NK-92 (cell line): ENCODE results near the gene NTN1.

Experiments used
- DNase-seq: peaks from one replicate; lab custom pipeline; 2025; ENCODE audit not compliant: unreplicated experiment; lab: John Stamatoyannopoulos, UW

NTN1 gene

DNA sequence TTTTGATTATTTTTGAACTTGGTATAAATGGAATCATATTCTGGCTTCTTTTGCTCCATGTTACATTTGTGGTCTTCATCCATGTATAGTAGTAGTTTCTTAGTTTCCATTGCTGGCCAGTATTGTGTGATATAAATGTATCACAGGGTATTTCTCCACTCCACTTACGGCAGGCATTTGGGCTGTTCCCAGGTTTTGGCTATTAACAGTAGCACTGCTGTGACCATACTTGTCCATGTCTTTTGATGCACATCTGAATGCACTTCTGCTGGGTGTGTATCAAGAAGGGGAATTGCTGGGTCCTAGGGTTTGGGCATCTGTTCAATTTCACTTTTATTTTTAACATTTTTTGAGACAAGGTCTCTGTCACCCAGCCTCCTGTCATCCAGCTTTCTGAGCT, 13.9 kb downstream of the NTN1 start:
- no peak for DNase-seq

DNA sequence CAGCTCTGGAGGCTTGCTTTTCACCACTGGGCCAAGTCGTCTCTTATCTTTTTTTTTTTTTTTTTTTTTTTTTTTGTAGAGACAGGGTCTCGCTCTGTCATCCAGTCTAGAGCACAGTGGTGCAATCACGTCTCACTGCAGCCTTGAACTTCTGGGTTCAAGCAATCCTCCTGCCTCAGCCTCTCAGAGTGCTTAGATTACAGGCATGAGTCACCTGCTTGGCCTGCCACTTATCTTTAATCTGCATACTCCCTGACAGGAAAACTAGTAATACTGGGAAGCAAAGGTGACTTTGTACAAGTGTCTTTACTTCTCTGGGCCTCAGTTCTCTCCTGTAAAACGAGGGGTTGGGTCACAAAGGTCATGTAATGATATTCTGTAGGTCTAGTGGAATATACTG, 15.0 kb downstream of the NTN1 start:
- DNase-seq = no peak

DNA sequence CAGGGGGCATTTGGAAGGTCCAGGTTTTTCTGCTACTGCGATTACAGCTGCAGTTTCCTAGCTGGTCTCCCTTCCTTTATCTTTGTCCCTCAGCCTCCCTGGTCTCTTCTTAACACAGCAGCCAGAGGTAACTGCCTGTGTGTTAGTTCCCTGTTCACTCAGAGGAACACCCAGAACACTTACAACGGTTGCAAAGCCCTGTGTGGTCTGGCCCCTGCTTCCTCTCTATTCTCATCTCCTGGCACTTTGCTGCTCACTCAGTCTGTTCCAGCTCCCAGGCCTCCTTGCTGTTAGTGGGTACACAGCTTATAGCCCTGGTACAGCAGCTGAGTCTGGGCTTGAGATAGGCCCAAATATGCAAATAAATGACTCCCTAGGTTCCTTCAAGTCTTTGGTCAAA, 16.4 kb downstream of the NTN1 start:
- no peak for DNase-seq

DNA sequence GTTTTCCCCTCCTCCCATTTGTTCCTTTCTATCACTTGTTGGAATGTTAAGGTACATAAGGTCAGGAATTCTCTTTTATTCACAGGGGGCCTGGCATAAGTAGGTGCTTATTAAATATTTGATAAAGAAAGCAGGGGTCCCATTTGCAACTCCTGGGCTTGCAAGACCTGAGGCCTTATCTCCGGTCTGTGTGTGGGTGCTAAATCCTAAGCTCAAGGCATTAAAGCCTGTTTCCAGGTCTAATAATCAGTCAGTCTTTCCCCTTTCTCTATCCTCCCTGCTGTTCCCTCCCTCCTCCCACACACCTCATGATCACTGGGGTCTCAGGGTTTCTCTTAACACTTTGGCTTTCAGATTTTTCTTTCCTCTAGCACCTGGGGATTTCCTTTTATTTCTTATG, 17.1 kb downstream of the NTN1 start:
- DNase-seq = no peak

DNA sequence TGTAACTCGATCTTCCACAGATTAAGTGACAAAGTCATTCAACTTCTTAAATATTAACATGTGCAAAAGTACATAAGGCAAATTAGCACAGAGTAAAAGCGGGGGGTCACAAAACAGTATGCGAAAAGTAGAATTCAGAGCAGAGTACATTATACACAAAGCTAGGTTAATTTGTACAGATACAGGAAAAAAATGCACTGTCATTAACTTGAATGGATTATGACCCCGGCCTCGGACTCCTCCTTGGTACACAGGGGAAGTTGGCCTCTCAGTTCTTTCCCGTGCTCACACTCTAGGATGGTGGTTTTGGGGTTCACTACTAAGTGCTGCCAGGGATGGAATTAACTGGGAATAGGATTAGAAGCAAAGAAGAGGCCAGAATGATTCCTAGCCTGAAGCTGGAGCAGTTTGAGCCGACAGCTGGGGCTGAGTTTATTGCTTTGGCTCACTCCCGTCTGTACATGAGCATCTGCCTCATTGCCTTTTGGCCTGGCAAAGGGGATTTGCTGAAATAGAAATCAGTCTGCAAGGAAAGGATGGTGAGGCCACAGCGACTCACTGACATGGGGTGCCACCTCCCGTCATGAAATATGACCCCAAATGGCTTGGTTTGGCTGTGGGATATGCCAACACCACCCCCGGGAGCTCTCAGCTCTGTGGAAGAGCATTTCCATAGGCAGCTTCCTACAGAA, 23.6 kb downstream of the NTN1 start:
- DNase-seq = no peak

DNA sequence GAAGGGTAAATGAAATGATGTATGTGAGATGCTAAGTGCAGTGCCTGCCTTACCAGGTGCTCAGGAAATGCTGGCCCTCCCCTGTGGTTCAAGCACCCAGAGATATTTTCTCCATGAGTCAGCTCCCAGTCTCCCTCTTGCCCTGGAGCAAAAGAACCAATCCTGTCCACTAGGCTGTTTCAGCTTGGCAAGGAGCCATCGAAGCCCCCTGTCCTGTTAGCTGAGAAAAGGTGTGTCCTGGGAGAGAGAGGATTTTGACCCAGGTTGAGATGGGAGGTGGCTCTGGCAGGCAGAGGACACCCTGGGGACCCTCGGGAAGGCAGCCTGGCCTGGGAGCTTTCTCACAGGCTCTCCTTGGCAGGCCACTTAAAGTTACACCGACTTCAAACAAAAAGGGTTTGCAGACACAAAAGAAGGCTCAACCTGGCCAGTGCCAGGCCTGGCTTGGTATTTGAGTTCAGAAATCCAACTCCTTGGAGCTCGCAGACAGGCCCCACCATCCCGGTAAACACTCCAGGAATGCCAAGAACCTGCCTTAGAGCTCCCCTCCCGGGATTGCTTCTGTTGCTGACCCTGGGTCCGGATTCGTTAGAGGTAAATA, 29.6 kb downstream of the NTN1 start:
- no peak for DNase-seq

DNA sequence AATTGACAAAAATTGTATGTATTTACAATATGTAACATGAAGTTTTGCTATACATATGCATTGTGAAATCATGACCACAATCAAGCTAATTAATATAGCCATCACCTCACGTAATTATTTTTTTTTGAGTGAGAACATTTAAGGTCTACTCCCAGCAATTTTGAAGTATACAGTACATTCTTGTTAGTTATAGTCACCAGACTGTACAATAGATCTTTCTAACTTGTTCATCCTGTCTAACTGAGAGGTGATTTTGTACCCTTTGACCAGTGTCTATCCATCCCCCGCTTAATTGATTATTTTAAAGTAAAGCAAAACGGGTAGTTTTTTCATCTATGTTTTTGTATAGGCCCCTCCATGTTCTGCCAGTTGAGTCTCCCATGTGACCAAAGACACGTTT, 30.3 kb downstream of the NTN1 start:
- no peak for DNase-seq

DNA sequence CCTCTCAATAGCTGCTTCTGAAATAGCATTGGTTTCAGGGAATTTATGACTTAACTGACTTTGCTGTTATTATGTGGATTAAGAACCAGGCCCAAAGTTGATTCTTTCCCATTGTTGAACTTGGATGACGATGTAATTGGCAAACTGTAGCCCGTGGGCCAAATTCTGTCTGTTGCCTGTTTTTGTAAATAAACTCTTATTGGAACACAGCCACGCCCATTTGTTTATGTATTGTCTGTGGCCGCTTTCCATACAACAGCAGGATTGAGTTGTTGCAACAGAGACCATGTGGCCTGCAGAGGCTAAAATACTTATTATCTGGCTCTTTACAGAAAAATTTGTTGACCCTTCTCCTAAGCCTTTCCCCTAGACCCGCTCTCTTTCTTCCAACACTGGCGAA, 31.6 kb downstream of the NTN1 start:
- DNase-seq = no peak

DNA sequence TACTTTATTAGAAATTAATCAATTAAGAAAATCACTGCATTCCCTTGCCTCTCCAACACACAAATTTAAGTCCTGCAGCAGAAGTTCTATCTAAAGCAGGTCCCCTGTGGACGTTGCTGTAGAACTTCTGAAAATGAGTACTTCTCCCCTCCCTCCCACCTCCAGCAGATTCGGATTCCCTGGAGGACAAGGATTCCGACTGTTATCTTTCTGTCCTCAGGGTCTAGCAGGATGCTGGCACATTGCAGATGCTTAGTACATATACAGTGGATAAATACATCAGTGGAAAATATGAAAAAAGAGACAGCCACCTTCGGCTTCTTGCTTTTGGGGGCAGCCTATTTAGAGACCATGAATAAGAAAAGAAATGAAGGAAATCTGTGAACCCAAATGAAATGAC, 32.1 kb downstream of the NTN1 start:
- no peak for DNase-seq

DNA sequence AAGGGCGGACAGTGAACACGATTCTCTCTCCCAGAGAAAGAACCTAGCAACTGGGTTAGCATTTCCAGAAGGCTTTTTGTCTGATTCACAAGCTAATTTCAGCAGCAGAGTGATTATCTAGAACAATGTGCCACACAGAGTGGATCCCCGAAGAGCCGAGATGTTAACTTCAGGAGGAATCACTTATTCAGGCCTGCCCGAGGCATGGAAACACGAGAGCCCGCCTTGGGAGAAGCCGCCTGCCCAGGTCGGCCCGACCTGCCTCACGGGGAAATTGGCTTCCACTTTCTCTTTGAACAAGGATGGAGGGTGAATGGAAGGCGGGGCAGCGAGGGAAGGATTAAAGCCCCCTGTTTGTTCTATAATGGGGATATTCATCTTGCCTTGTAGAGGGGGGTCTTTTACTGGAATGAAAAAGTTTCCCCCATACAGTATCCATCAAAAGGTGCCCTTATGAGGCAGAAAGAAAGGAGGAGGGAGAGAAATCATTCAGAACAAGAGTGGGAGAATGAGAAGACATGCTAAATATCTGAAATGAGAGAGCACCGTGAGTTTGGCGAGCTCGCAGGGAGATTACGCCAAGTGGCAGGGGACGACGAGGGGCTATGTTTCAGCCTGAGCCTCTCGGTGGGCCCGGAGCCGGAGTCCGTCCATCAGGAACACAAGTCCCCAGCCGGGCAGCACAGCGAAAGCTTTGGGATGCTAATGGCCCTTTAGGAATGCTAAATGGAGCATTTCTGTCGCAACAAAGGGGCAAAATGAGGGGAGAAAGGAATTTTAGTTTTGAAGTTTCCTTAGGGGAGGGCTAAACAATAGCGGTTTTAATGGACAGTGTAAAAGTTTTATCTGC, 33.0 kb downstream of the NTN1 start:
- DNase-seq = no peak

DNA sequence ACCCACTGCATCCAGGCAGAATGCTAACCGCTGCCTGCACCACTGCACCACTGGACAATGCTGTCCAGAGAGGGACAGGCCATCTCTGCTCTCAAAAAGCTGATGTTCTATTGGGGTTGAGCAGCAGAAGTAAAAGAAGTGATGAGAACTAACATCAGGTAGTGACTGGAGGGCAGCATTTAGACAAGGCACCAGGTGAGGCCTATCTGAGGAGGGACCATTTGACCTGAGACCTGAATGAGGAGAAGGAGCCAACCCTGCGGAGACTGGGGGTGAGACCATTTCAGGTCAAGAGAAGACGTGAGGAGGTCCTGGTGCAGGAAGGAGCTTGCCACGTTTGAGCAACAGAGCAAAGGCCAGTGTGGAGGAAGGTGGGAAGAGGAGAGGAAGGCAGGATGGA, 34.0 kb downstream of the NTN1 start:
- DNase-seq = no peak

DNA sequence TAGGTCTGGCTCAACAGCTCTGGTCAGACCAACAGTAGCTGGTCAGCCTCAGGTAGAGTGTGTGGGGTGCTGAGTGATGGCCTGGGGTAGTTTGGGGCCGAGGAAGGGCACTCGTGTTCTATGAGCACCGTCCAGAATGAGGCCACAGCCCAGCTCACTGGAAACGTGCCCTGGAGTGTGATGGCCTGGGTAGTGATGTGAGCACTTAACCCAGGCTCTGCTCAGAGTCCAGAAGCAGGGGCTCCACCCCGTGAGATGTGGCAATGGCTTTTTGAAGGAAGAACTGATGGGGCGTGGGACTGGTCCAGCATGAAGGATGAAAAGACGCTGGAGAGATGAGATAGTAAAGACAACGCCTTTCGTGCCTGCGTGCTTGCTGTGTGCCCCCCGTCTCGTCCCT, 35.3 kb downstream of the NTN1 start:
- no peak for DNase-seq

DNA sequence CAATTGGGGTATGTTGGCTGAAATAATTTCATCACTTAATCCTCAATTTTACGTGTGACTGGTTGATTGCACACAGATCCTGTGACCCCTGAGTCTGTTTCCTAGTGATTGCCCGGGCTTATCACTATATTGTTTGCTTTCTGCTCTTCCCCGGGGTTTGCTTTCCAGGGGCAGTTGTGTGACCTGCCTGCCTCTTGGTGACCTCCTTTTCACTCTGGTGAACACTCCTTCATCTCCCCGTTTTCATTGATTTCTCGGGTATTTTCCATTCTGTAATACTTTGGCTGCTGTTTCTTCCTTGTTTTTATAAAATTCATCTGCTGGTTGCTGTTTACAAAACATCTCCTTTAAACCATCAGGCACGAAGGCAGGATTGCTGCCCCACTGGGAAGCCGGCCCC, 36.0 kb downstream of the NTN1 start:
- no peak for DNase-seq

DNA sequence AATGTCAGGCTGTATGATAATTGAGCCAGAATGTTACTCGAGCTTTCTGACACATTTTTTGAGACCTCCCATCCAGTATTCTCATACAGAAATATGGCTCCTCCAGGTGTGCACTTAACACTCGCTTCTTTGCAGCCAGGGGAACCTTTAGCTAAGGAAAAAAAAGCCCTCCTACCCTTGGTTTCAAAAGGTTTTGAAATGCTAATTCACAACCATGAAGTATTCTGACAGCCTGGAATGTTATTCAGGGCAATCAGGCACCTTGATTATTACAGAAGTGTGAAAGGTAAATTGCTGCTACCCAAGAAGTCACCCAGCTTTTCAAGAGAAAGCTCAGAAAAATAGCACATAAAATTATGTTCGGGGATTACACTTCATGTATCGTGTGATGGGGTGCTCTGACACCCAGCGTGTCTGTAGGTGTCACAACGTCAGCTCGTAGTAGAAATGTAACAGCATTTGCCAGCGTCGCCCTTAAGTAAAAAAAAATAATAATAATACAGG, 41.1 kb downstream of the NTN1 start:
- no peak for DNase-seq

DNA sequence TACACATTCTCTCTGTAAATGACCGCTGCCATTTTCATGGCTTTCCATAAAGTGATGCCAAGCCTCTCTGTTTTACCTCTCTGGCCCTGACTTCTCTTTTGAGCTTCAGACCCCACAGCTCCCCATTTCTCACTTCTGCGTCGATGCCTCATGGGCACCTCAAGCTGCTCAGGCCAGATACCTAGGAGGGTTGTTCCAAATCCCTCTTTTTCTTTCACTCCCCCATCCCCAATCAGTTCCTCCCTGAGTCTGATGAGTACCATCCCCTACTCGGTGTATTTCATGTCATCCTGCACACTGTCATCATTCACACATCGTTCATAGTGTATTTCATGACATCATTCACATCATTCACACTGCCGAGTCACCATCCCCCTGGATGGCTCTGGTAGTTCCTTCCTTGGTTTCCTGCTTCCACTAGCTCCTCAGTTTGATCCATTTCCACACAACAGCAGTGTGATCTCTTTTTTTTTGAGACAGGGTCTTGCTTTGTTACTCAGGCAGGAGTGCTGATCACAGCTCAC, 43.1 kb downstream of the NTN1 start:
- no peak for DNase-seq

DNA sequence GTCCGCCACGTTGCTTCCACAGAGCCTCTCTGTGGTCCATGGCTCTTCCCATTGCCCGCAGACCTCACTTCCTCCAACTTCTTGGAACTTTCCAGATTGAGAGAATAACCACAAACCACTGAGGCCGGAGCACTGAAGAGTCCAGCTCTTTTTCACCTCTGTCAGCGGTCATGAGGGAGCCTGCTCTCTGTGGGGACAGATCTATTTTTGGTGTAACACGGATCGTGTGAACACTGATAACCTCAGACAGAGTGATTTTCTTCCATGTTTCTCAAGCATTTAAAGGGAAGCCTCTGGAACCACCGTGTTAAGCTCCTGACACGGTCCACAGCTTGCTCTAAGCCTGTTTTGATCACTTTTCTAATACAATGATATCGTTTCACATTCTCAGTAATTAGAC, 49.7 kb downstream of the NTN1 start:
- no peak for DNase-seq

DNA sequence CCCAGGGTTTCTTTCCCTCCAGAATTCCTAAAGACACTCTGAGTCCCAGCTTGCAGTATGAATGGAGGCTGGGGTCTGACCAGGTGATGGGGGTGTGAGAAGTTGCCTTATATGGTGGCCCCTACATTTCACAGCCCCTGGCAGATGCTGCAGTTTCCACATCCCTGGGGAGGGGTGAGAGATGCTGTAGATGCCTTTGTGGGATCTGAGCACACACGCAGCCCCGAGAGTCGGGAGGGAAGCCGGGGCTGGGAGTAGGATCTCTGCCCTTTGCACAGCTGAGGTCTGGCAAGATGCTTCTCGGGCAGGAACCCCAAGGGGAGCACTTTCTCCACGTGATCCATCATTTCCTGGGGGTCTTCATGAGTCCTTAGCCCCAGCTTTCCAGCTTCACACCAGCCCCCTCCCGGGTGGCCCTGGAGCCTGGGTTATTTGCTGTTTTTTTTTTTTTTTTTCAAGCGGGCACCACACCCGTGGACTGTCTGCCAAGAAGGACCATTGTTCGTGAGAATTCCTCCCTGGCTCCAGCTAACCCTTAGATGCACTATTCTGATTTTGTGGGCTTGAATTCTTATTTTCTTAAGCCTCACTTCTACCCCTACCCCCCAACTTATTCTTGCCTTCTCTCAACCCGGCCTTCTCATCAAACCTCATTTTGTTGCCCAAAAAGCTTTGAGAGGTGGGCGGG, 50.6 kb downstream of the NTN1 start:
- DNase-seq = no peak

DNA sequence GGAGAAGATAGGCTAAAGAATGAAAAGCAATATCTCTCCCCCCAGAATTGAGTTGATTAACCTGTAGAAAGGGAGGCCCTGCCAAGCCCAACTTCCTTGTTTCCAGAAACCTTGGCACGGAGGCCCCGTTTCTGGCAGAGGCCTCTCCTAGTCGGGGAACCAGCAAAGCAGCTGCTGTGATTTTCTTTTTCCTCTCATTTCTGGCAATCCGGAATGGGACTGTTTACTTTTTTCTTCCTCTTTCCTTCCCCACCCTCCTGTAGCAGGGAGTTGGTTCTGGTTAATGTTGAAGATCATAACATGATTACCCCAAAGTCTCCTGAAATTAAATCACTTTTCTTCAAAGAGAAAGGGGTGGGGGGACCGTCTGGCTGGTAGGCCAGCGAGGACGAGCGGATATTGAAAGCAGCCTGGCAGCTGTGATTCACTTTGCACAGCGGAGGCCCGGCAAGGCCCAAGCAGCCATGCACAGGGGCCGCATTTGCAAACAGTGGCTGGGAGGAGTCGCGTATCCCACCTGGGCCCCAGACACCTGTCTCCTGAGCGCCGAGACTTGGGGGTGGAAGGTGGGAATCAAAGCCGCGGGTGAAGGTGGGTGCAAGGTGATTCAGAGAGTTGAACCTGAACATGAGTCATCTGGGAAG, 51.5 kb downstream of the NTN1 start:
- DNase-seq = no peak

DNA sequence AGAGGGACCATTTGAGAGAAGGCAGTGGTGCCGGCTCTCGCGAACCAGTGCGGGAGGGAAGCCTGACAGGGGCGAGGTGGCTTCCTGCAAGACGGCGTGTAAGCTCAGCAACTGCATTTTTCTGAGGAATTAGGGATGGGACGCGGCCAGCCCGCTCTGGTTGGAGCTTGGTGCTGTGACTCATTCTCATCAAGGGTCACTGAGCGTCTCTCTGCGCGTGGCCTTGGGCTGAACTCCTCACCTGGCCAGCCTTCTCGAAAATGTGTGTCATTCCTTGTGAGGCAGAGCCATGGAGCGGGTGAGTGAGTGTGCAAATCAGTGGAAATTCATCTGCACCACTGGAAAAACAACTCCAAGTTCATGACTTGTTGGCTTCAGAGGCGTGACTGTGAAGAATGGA, 52.8 kb downstream of the NTN1 start:
- DNase-seq = no peak

DNA sequence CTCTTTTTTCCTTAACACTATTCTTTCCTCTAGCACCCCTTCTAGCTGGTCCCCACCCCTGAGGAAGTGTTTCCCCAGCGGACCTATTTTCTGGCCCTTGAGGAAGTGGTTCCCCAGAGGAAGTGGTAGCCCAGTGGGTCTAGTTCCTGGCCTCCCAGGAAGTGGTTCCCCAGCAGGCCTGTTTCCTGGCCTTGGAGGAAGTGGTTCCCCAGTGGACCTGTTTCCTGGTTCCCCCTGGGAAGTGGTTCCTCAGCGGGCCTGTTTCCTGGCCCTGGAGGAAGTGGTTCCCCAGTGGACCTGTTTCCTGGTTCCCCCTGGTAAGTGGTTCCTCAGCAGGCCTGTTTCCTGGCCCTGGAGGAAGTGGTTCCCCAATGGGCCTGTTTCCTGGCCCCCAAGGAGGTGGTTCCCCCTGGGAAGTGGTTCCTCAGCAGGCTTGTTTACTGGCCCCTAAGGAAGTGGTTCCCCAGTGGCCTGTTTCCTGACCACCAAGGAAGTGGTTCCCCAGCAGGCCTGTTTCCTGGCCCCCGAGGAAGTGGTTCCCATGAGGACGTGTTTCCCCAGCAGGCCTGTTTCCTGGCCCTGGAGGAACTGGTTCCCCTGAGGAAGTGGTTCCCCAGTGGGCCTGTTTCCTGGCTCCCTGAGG, 58.3 kb downstream of the NTN1 start:
- no peak for DNase-seq
